Measurements from ENCODE around the gene THRA. TPM values are rescaled to one million over a fixed set of nuclear protein-coding genes. Genes with fewer than 3 reads are reported as not detected.

THRA gene
- polyA plus RNA-seq, 4 donors: 22.4 to 67.5 (median 43.4) TPM

DNA sequence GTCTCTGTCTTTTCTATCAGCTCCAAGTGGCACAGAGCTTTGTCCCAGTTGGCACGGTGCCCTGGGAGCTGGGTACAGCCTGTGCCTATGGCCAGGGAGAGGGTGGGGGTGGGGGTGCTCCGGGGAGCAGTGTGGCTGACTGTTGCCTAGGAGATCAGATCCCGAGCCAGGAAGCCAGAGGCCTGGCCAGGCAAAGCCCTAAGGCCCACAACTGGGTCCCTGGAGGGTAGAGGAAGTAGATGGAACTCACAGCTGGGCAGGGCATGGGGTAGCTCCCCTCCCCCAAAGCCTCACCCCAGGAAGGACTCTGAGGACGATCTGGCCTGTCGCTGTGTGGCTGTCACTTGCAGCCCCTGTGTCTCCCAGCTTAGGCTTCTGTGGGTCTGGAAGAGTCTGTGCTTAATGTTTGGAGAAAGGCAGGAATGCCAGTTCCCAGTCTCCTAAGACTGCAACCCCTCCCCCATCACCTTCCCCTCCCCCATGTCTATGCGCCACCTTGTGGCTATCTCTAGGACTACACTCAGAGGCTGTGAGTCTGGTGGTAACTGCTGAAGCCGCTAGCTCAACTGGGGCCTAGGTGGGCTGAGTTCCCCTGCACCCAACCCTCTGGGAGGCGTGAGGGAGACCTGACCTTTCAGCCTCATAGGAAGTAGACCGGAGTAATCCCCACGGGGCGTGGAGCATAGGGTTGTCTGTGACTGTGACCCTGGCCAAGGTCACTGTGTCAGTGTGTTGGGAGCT is 12.6 kb downstream of the THRA start:
- H3K4me3 ChIP-seq (ENCODE audit: low read depth in 1 of 3, low read length in 3 of 3): no peak overlapping the region
- peak; percentile 86 to 93 for DNase-seq
- H3K4me1 ChIP-seq (ENCODE audit: control insufficient read depth in 3 of 3, insufficient read depth in 2 of 3, low read depth in 1 of 3, low read length in 2 of 3): peaks cover 8 to 62% (median 16%) of the 10 kb centered on the region in 3 donors
- H3K27ac ChIP-seq (ENCODE audit: low read depth in 1 of 3, low read length in 2 of 3): peak overlapping the region; percentile 90 to 99 (median 97)
- H3K36me3 ChIP-seq (ENCODE audit: control insufficient read depth in 3 of 3, insufficient read depth in 2 of 3, low read depth in 1 of 3, low read length in 3 of 3): peaks cover 0 to 78% (median 2%) of the 10 kb centered on the region in 3 donors
- no peaks in the 10 kb centered on the region for H3K27me3 ChIP-seq (ENCODE audit: control insufficient read depth in 3 of 3, insufficient read depth in 3 of 3, low read length in 3 of 3)
- no peak for FAIRE-seq
- H3K9me3 ChIP-seq (ENCODE audit: control insufficient read depth in 2 of 2, insufficient read depth in 1 of 2, low read depth in 1 of 2, low read length in 1 of 2): no peaks in the 10 kb centered on the region
- WGBS, 3 donors: 4 to 10% (median 7%) methylated on average over 11 of the region's 11 CpGs

DNA sequence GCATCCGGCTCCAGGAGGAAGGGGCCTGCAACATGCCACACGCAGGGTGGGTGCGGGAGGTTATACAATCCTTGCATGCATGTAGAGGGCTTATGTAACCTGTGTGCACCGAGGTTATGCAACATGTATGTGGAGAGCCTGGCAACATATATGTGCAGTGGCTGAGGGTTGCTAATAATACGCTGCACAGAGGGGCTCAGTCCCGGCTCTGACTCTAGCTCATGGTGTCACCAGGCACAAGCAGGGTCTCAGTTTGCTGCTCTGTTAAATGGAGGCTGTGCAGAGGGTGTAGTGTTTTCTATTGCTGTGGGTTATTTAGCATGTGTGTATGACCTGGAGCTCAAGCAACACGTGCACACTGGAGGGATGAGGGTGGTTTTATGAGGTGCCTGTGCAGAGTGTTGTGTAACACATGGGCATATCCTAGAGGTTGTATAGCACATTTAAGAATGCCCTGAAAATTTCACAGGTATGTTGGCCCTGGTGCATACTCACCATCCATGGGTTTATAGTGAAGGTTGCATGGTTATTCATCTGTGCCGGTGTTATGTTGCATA is 13.3 kb downstream of the THRA start:
- Histone ChIP-seq H3K36me3 (ENCODE audit: control insufficient read depth in 3 of 3, insufficient read depth in 2 of 3, low read depth in 1 of 3, low read length in 3 of 3) (peaks cover 0 to 83% (median 2%) of the 10 kb centered on the region in 3 donors), H3K27ac (ENCODE audit: low read depth in 1 of 3, low read length in 2 of 3) (peak overlapping the region; percentile 90 to 99 (median 97)), H3K9me3 (ENCODE audit: control insufficient read depth in 2 of 2, insufficient read depth in 1 of 2, low read depth in 1 of 2, low read length in 1 of 2) (no peaks in the 10 kb centered on the region), H3K4me1 (ENCODE audit: control insufficient read depth in 3 of 3, insufficient read depth in 2 of 3, low read depth in 1 of 3, low read length in 2 of 3) (peaks cover 5 to 56% (median 10%) of the 10 kb centered on the region in 3 donors), H3K4me3 (ENCODE audit: low read depth in 1 of 3, low read length in 3 of 3) (no peak overlapping the region), H3K27me3 (ENCODE audit: control insufficient read depth in 3 of 3, insufficient read depth in 3 of 3, low read length in 3 of 3) (no peaks in the 10 kb centered on the region)
- DNase-seq (peak in 1 of 2 donors; percentile 38), FAIRE-seq (no peak)
- WGBS, 3 donors: 38 to 49% (median 38%) methylated on average over 8 of the region's 8 CpGs

DNA sequence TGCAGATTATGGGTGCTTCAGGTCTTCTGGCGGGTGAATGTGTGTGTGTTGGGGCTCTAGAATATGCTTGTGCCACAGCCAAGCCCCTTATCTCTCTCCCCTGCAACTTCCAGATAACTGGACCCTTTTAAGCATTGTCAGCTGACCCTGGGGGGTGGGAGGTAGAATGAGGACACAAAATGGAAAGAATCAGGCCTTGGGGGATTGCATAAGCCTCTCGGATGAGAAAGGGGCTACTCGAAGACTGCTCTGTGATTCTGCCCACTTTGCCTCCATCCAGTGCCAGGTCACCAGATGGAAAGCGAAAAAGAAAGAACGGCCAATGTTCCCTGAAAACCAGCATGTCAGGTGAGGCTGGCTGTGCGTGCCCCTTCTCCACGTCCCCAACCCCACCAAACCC is 13.8 kb downstream of the THRA start:
- WGBS, 3 donors: 84 to 85% (median 84%) methylated on average over 7 of the region's 7 CpGs
- Histone ChIP-seq H3K27ac (ENCODE audit: low read depth in 1 of 3, low read length in 2 of 3) (peak overlapping the region in 1 of 3 donors; percentile 97), H3K27me3 (ENCODE audit: control insufficient read depth in 3 of 3, insufficient read depth in 3 of 3, low read length in 3 of 3) (no peaks in the 10 kb centered on the region), H3K36me3 (ENCODE audit: control insufficient read depth in 3 of 3, insufficient read depth in 2 of 3, low read depth in 1 of 3, low read length in 3 of 3) (peaks cover 0 to 85% (median 2%) of the 10 kb centered on the region in 3 donors), H3K4me3 (ENCODE audit: low read depth in 1 of 3, low read length in 3 of 3) (no peak overlapping the region), H3K9me3 (ENCODE audit: control insufficient read depth in 2 of 2, insufficient read depth in 1 of 2, low read depth in 1 of 2, low read length in 1 of 2) (no peaks in the 10 kb centered on the region), H3K4me1 (ENCODE audit: control insufficient read depth in 3 of 3, insufficient read depth in 2 of 3, low read depth in 1 of 3, low read length in 2 of 3) (peaks cover 5 to 50% (median 10%) of the 10 kb centered on the region in 3 donors)
- DNase-seq (no peak), FAIRE-seq (no peak)

DNA sequence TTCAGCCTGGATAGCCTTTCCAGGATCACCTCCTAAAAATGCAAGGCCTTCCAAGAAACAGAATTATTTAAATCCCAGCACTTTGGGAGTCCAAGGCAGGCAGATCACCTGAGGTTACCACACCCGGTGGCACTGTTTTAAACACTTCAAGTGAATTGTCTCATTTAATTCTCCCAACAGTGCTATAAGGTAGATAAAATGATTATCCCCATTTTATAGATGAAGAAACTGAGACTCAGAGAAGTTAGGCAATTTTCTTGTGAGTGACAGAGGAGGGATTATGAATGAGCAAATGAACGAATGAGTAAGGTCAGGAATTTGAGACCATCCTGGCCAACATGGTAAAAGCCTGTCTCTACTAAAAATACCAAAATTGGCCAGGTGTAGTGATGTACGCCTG is 16.8 kb downstream of the THRA start:
- DNase-seq: no peak

DNA sequence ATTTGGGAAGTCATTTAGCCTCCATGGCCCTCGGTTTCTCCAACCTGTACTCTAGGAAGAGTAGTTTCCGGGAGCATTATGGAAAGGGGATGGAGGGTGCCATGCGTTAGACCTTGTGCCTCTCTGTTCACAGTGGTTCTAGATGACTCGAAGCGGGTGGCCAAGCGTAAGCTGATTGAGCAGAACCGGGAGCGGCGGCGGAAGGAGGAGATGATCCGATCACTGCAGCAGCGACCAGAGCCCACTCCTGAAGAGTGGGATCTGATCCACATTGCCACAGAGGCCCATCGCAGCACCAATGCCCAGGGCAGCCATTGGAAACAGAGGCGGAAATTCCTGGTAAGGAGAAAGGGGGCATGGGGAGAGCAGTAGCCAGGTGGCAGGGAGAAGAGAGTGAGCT is 21.7 kb downstream of the THRA start:
- Histone ChIP-seq H3K36me3 (ENCODE audit: control insufficient read depth in 3 of 3, insufficient read depth in 2 of 3, low read depth in 1 of 3, low read length in 3 of 3) (peaks cover 8 to 82% (median 19%) of the 10 kb centered on the region in 3 donors), H3K27me3 (ENCODE audit: control insufficient read depth in 3 of 3, insufficient read depth in 3 of 3, low read length in 3 of 3) (no peaks in the 10 kb centered on the region), H3K4me1 (ENCODE audit: control insufficient read depth in 3 of 3, insufficient read depth in 2 of 3, low read depth in 1 of 3, low read length in 2 of 3) (peaks cover 0 to 6% (median 0%) of the 10 kb centered on the region in 3 donors), H3K27ac (ENCODE audit: low read depth in 1 of 3, low read length in 2 of 3) (no peak overlapping the region), H3K9me3 (ENCODE audit: control insufficient read depth in 2 of 2, insufficient read depth in 1 of 2, low read depth in 1 of 2, low read length in 1 of 2) (no peaks in the 10 kb centered on the region), H3K4me3 (ENCODE audit: low read depth in 1 of 3, low read length in 3 of 3) (no peak overlapping the region)
- WGBS, 3 donors: 94 to 95% (median 94%) methylated on average over 14 of the region's 14 CpGs
- FAIRE-seq: no peak
- DNase-seq: no peak

More for the DNA sequence above, 16.8 kb downstream of the THRA start:
- FAIRE-seq: no peak
- 88 to 92% (median 90%) methylated on average over 3 of the region's 3 CpGs for WGBS, 3 donors
- H3K36me3 ChIP-seq (ENCODE audit: control insufficient read depth in 3 of 3, insufficient read depth in 2 of 3, low read depth in 1 of 3, low read length in 3 of 3): peaks cover 4 to 81% (median 7%) of the 10 kb centered on the region in 3 donors
- no peak overlapping the region for H3K27ac ChIP-seq (ENCODE audit: low read depth in 1 of 3, low read length in 2 of 3)
- no peak overlapping the region for H3K4me3 ChIP-seq (ENCODE audit: low read depth in 1 of 3, low read length in 3 of 3)
- no peaks in the 10 kb centered on the region for H3K9me3 ChIP-seq (ENCODE audit: control insufficient read depth in 2 of 2, insufficient read depth in 1 of 2, low read depth in 1 of 2, low read length in 1 of 2)
- no peaks in the 10 kb centered on the region for H3K27me3 ChIP-seq (ENCODE audit: control insufficient read depth in 3 of 3, insufficient read depth in 3 of 3, low read length in 3 of 3)
- H3K4me1 ChIP-seq (ENCODE audit: control insufficient read depth in 3 of 3, insufficient read depth in 2 of 3, low read depth in 1 of 3, low read length in 2 of 3): peaks cover 0 to 20% (median 1%) of the 10 kb centered on the region in 3 donors

DNA sequence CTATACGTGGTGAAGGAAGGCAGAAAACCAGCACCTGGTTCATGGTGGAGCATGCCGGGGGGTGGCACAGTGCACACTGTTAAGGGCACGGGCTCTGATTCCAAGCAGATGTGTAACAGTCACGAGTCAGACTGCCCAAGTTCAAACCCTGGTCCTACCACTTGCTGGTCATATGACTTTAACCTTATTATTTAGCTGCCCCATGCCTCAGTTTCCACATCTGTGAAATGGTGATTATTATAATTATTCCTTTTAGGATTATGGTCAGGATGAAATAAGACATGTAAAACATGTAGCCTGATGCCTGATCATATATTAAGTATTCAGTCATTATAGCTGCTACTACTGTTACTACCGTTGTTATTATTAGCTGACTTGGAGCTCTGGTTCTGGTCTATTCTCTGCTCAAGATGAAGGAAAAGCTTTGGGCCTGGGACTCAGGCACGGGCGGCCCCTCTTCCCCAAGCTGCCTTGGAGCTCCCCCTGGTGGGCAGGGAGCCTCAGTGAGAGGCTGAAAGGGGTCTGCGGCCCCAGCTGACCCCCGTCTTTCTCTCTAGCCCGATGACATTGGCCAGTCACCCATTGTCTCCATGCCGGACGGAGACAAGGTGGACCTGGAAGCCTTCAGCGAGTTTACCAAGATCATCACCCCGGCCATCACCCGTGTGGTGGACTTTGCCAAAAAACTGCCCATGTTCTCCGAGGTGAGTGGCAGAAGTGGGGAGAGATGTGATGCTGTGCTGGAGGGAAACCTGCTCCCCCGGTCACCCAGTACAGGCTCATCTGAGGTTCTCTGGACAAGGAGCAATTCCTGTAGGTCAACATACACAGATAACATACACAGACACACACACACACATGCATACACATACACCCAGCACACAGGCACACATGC is 23.6 kb downstream of the THRA start:
- FAIRE-seq (no peak), DNase-seq (peak in 1 of 2 donors; percentile 65)
- 58 to 63% (median 62%) methylated on average over 17 of the region's 17 CpGs for WGBS, 3 donors
- H3K4me3 ChIP-seq (ENCODE audit: low read depth in 1 of 3, low read length in 3 of 3): no peak overlapping the region
- H3K27ac ChIP-seq (ENCODE audit: low read depth in 1 of 3, low read length in 2 of 3): no peak overlapping the region
- H3K4me1 ChIP-seq (ENCODE audit: control insufficient read depth in 3 of 3, insufficient read depth in 2 of 3, low read depth in 1 of 3, low read length in 2 of 3): peaks cover 0 to 13% (median 0%) of the 10 kb centered on the region in 3 donors
- H3K9me3 ChIP-seq (ENCODE audit: control insufficient read depth in 2 of 2, insufficient read depth in 1 of 2, low read depth in 1 of 2, low read length in 1 of 2): no peaks in the 10 kb centered on the region
- H3K27me3 ChIP-seq (ENCODE audit: control insufficient read depth in 3 of 3, insufficient read depth in 3 of 3, low read length in 3 of 3): no peaks in the 10 kb centered on the region
- H3K36me3 ChIP-seq (ENCODE audit: control insufficient read depth in 3 of 3, insufficient read depth in 2 of 3, low read depth in 1 of 3, low read length in 3 of 3): peaks cover 10 to 88% (median 19%) of the 10 kb centered on the region in 3 donors

DNA sequence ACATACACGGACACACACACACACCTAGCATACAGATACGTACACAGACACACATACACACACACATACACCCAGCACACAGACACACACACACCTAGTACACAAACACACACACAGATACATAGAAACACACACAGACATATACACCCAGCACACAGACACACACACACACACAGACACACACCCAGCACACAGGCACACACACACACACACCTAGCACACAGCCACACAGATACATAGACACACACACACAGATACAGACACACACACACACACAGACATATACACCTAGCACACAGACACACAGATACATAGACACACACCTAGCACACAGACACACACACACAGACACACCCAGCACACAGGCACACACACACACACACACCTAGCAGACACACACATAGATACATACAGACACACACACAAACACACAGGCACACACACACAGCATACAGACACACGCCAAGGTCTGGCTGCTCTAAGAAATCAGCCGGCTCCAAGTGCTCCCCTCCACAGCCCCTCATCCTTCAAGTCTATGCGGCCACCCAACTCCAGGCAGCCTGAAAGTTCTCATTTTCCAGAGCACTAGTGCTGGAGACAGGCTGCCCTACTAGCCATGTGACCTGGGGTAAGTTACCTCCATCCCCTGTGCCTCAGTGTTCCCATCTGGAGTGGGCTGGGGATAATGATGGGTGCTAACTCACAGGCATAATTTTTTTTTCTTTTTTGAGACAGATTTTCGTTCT is 24.5 kb downstream of the THRA start:
- WGBS, 3 donors: 82 to 86% (median 86%) methylated on average over 6 of the region's 6 CpGs
- Histone ChIP-seq H3K4me1 (ENCODE audit: control insufficient read depth in 3 of 3, insufficient read depth in 2 of 3, low read depth in 1 of 3, low read length in 2 of 3) (peaks cover 0 to 13% (median 0%) of the 10 kb centered on the region in 3 donors), H3K4me3 (ENCODE audit: low read depth in 1 of 3, low read length in 3 of 3) (no peak overlapping the region), H3K36me3 (ENCODE audit: control insufficient read depth in 3 of 3, insufficient read depth in 2 of 3, low read depth in 1 of 3, low read length in 3 of 3) (peaks cover 10 to 93% (median 19%) of the 10 kb centered on the region in 3 donors), H3K27ac (ENCODE audit: low read depth in 1 of 3, low read length in 2 of 3) (no peak overlapping the region), H3K27me3 (ENCODE audit: control insufficient read depth in 3 of 3, insufficient read depth in 3 of 3, low read length in 3 of 3) (no peaks in the 10 kb centered on the region), H3K9me3 (ENCODE audit: control insufficient read depth in 2 of 2, insufficient read depth in 1 of 2, low read depth in 1 of 2, low read length in 1 of 2) (no peaks in the 10 kb centered on the region)
- DNase-seq (no peak), FAIRE-seq (no peak)
